Subcutaneous abdominal adipose tissue (tissue), 5 donors: ENCODE results near the gene TMCC2.
"Not testable (repeated sequence)": the region's sequence is repeated elsewhere in the genome, so short reads cannot be mapped to it uniquely, and the experiment has no call there.

Experiments
- H3K27ac ChIP-seq: one replicate; pipeline ENCODE4 v1.7.0; 2013; ENCODE audit warnings: low read depth, mild to moderate bottlenecking, inconsistent platforms, low read length, moderate library complexity
- H3K27me3 ChIP-seq, 5 donors: one replicate each; pipeline ENCODE4 v1.7.0; 2013; ENCODE audit warnings: low read length in 5 of 5, inconsistent platforms in 1 of 5; ENCODE audit not compliant: control insufficient read depth in 5 of 5, insufficient read depth in 4 of 5
- H3K36me3 ChIP-seq, 5 donors: one replicate each; pipeline ENCODE4 v1.7.0; 2013; ENCODE audit warnings: low read length in 5 of 5; ENCODE audit not compliant: control insufficient read depth in 5 of 5, insufficient read depth in 5 of 5
- H3K4me1 ChIP-seq, 5 donors: one replicate each; pipeline ENCODE4 v1.7.0; 2013; ENCODE audit warnings: low read length in 5 of 5, mild to moderate bottlenecking in 3 of 5, moderate library complexity in 1 of 5; ENCODE audit not compliant: control insufficient read depth in 5 of 5, insufficient read depth in 5 of 5
- H3K4me3 ChIP-seq, 5 donors: one replicate each; pipeline ENCODE4 v1.7.0; 2013; ENCODE audit warnings: low read length in 5 of 5, low read depth in 1 of 5
- H3K9ac ChIP-seq, 5 donors: one replicate each; pipeline ENCODE4 v1.7.0; 2013; ENCODE audit warnings: low read length in 5 of 5, mild to moderate bottlenecking in 4 of 5, moderate library complexity in 3 of 5
- H3K9me3 ChIP-seq, 5 donors: one replicate each; pipeline ENCODE4 v1.7.0; 2013; ENCODE audit warnings: low read length in 5 of 5; ENCODE audit not compliant: control insufficient read depth in 5 of 5
- donor health status: healthy.
- donor health status: healthy.
- donor health status: healthy.
- donor health status: healthy.
- donor health status: healthy.

Gene TMCC2

GRCh38 chr1:205274041-205274691, 46.4 kb downstream of the TMCC2 start:
- no peaks in the 10 kb centered on the region for H3K9me3 ChIP-seq
- H3K36me3 ChIP-seq, result peaks cover 0 to 11% (median 0%) of the 10 kb centered on the region in 5 donors
- no peak overlapping the region for H3K9ac ChIP-seq
- H3K4me1 ChIP-seq, result peaks cover 0 to 29% (median 0%) of the 10 kb centered on the region in 5 donors
- no peaks in the 10 kb centered on the region for H3K27me3 ChIP-seq
- H3K4me3 ChIP-seq, result no peak overlapping the region
- H3K27ac ChIP-seq, result no peak overlapping the region

DNA sequence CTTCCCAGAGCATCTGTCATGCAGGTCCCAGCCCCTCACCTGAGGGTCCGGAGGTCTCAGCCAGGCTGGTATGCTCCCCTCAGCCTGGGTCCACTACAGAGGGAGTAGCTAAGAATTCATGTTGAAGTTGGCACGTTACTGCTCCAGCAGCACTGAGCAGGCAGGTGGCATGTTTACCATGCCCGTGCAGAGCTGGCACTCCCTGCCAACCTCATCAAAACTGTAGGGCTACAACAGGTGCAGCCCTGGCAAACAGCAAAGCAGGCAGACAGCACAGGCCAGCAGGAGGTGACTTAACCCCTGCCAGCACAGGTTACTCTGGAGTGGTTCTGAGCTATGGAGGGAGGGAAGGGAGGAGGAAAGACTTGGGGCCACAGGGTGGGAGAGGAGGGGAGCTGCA, 47.4 kb downstream of the TMCC2 start:
- H3K36me3 ChIP-seq, result peaks cover 0 to 11% (median 0%) of the 10 kb centered on the region in 5 donors

GRCh38 chr1:205275916-205276688, 48.4 kb downstream of the TMCC2 start:
- no peaks in the 10 kb centered on the region for H3K9me3 ChIP-seq
- H3K27ac ChIP-seq, result no peak overlapping the region
- peaks cover 0 to 22% (median 0%) of the 10 kb centered on the region in 5 donors for H3K4me1 ChIP-seq
- no peak overlapping the region for H3K9ac ChIP-seq
- H3K27me3 ChIP-seq, result no peaks in the 10 kb centered on the region
- H3K36me3 ChIP-seq, result peaks cover 0 to 11% (median 0%) of the 10 kb centered on the region in 5 donors
- H3K4me3 ChIP-seq, result no peak overlapping the region

More for the DNA sequence above, 47.4 kb downstream of the TMCC2 start:
- Histone ChIP-seq H3K4me3 (no peak overlapping the region), H3K27me3 (no peaks in the 10 kb centered on the region), H3K9ac (no peak overlapping the region), H3K27ac (no peak overlapping the region), H3K9me3 (no peaks in the 10 kb centered on the region), H3K4me1 (peaks cover 0 to 28% (median 0%) of the 10 kb centered on the region in 5 donors)

DNA sequence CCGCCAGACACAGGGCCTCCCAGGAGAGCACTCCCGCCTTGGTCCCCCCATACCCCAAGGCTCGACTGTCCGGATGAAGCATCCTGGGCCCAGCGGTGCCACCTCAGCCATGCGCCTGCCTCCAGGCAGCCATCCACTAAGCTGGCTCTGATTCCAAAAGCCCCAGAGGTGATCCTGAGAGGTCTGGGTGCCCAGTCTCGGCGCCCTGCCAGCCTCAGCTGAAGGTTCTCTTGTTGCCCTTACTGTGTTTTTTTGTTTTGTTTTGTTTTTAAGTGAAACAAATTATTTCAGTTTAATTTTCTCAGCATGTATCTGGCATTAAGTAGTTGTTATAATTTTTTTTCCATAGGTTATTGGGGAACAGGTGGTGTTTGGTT, 48.9 kb downstream of the TMCC2 start:
- Histone ChIP-seq H3K4me3 (no peak overlapping the region), H3K36me3 (peaks cover 0 to 7% (median 0%) of the 10 kb centered on the region in 5 donors), H3K27ac (no peak overlapping the region), H3K27me3 (no peaks in the 10 kb centered on the region), H3K9me3 (no peaks in the 10 kb centered on the region), H3K9ac (no peak overlapping the region), H3K4me1 (peaks cover 0 to 16% (median 0%) of the 10 kb centered on the region in 5 donors)

DNA sequence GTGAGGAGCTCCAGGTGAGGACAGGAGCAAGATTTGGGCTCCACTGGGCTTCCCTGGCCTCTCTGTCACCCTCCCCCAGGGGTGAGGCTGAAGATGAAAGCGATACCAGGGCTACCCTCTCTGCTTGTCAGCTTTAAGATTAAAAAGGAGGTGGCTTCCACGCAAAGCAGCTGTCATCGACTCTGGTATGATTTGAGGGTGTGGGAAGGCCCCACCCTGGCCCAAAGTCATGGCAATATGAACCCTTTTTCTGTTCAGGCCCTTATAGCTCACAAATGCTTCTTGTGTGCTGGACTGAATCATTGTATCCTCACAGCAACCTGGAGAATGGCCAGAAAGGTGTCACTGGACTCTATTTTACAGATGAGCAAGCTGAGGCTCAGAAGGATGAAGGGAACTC, 52.2 kb downstream of the TMCC2 start:
- Histone ChIP-seq H3K27ac (no peak overlapping the region), H3K9ac (no peak overlapping the region), H3K4me1 (peaks cover 1 to 18% (median 10%) of the 10 kb centered on the region in 5 donors), H3K36me3 (no peaks in the 10 kb centered on the region), H3K27me3 (no peaks in the 10 kb centered on the region), H3K9me3 (no peaks in the 10 kb centered on the region), H3K4me3 (no peak overlapping the region)

DNA sequence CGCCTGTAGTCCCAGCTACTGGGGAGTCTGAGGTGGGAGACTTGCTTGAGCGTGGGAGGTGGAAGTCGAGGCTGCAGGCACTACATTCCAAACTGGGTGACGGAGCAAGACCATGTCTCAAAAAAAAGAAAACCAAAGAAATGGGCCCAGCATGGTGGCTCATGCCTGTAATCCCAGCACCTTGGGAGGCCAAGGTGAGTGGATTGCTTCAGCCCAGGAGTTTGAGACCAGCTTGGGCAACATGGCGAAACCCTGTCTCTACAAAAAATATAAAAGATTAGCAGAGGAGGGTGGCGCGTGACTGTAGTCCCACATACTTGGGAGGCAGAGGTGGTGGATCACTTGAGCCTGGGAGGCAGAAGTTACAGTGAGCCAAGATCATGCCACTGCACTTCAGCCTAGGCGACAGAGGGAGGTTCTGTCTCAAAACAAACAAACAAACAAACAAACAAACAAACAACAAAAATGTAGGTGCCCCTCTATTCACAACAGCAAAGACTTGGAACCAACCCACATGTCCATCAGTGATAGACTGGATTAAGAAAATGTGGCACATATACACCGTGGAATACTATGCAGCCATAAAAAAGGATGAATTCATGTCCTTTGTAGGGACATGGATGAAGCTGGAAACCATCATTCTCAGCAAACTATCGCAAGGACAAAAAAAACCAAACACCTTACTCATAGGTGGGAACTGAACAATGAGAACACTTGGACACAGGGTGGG, 53.1 kb downstream of the TMCC2 start:
- H3K9ac ChIP-seq, H3K36me3 ChIP-seq, H3K27ac ChIP-seq, H3K27me3 ChIP-seq, H3K9me3 ChIP-seq, H3K4me3 ChIP-seq: not testable (repeated sequence)
- peaks cover 2 to 26% (median 15%) of the 10 kb centered on the region in 5 donors for H3K4me1 ChIP-seq

DNA sequence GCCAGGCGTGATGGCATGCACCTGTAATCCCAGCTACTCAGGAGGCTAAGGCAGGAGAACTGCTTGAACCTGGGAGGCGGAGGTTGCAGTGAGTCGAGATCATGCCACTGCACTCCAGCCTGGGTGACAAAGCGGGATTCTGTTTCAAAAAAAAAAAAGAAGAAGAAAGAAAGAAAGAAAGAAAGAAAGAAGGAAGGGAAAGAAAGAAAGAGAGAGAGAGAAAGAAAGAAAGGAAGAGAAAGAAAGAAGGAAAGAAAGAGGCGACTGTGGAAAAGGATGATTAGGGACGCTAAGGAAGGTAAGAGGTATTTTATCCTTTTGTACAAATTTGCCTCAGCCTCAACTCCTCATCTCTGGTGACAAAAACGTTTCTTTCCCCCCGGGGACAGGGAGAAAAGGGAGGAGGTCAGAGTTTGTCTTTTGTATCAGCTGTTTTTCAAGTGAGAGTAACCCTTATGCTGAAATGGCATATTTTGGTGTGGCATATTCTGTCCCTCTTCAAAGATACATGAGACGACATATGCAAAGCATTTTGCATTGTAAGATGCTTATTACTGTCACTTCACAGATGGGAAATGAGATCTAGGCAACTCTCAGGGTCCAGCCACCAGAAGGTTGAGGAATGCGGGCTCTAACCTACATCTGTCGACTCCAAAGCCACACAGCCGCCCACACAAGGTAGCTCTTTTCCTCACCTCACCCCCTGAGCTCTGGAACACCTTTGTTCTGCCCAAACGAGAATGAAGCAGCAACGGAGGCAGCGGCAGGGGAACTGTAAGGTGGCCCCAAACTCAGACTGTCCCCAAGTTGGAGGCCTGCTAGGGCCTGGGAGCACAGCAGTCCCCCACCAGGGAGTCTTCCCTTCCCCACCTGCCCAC, 55.8 kb downstream of the TMCC2 start:
- Histone ChIP-seq H3K27ac (no peak overlapping the region), H3K27me3 (no peaks in the 10 kb centered on the region), H3K4me3 (no peak overlapping the region), H3K36me3 (no peaks in the 10 kb centered on the region), H3K4me1 (peaks cover 2 to 47% (median 33%) of the 10 kb centered on the region in 5 donors), H3K9me3 (no peaks in the 10 kb centered on the region), H3K9ac (no peak overlapping the region)

GRCh38 chr1:205284420-205285144, 56.8 kb downstream of the TMCC2 start:
- Histone ChIP-seq H3K36me3 (no peaks in the 10 kb centered on the region), H3K4me1 (peaks cover 2 to 48% (median 33%) of the 10 kb centered on the region in 5 donors), H3K9ac (no peak overlapping the region), H3K9me3 (no peaks in the 10 kb centered on the region), H3K4me3 (no peak overlapping the region), H3K27me3 (no peaks in the 10 kb centered on the region), H3K27ac (no peak overlapping the region)
